HFF-Myc (cell line): ENCODE results near the gene CBL.
"Not testable (repeated sequence)": the region's sequence is repeated elsewhere in the genome, so short reads cannot be mapped to it uniquely, and the experiment has no call there.

Source experiments
- DNase-seq: peaks from one replicate; pipeline ENCODE4 v3.0.0-alpha.2; 2011; ENCODE audit warnings: low read depth; ENCODE audit errors: extremely low read depth
- H3K4me3 ChIP-seq: replicated peaks from 2 replicates; pipeline ENCODE4 v1.5.1; 2011; ENCODE audit warnings: low read depth, mild to moderate bottlenecking, control low read depth, low read length
- CTCF ChIP-seq: IDR thresholded peaks from 2 replicates; pipeline ENCODE4 v1.5.1; 2012; ENCODE audit warnings: mild to moderate bottlenecking, low read depth, low read length, control low read depth; ENCODE audit errors: missing control alignments

Gene CBL

GRCh38 chr11:119210050-119210449 is 3.9 kb downstream of the CBL start:
- TF ChIP-seq CTCF, result no peak
- no peak for DNase-seq
- no peak overlapping the region for H3K4me3 ChIP-seq

GRCh38 chr11:119218141-119218878 is 12.2 kb downstream of the CBL start:
- peak; percentile 74 for DNase-seq
- TF ChIP-seq CTCF, result no peak
- H3K4me3 ChIP-seq, result no peak overlapping the region

- H3K4me3 ChIP-seq, result no peak overlapping the region
- peak; percentile 40 for DNase-seq
- no peak for TF ChIP-seq CTCF
Measured at GRCh38 chr11:119222308-119222707, 16.2 kb downstream of the CBL start.

GRCh38 chr11:119222891-119223290 is 16.8 kb downstream of the CBL start:
- H3K4me3 ChIP-seq, result no peak overlapping the region
- no peak for DNase-seq
- TF ChIP-seq CTCF, result no peak

GRCh38 chr11:119223856-119224255 is 17.7 kb downstream of the CBL start:
- TF ChIP-seq CTCF, result no peak
- DNase-seq, result no peak
- no peak overlapping the region for H3K4me3 ChIP-seq

GRCh38 chr11:119228535-119229287 is 22.6 kb downstream of the CBL start:
- not testable (repeated sequence) for H3K4me3 ChIP-seq, DNase-seq

GRCh38 chr11:119229288-119229672 is 23.1 kb downstream of the CBL start:
- no peak for DNase-seq
- no peak for TF ChIP-seq CTCF
- no peak overlapping the region for H3K4me3 ChIP-seq
